Gastrocnemius medialis (tissue), 4 donors: ENCODE results near the gene VSTM2L. TPM values are rescaled to one million over a fixed set of nuclear protein-coding genes. Genes with fewer than 3 reads are reported as not detected.

Source experiments
- ATAC-seq, 2 donors: fragments of 150-250 bp; one replicate each; pipeline ENCODE4 v1.9.1; 2016
- DNase-seq, 2 donors: peaks; one replicate each; pipeline ENCODE4 v3.0.0-alpha.2; 2019
- H3K27ac ChIP-seq, 4 donors: fragments of 200-600 bp; sonication (generic); 1 replicate in 1 of 4; 2 replicates in 3 of 4; pipeline ENCODE4 v1.5.1; 2016 to 2018; ENCODE audit warnings: mild to moderate bottlenecking in 2 of 4, moderate library complexity in 1 of 4
- H3K27me3 ChIP-seq, 3 donors: fragments of 200-600 bp; sonication (generic) in 2 of 3; 1 replicate in 1 of 3; 2 replicates in 2 of 3; pipeline versions ENCODE4 v1.5.1 to v1.6.0; 2016 to 2019; ENCODE audit warnings: mild to moderate bottlenecking in 1 of 3, moderate library complexity in 1 of 3
- H3K36me3 ChIP-seq, 2 donors: fragments of 200-600 bp; sonication (generic) in 1 of 2; one replicate each; pipeline ENCODE4 v1.5.1; 2017 to 2018
- H3K4me1 ChIP-seq, 2 donors: fragments of 200-600 bp; sonication (generic) in 1 of 2; one replicate each; pipeline ENCODE4 v1.5.1; 2016 to 2017; ENCODE audit warnings: mild to moderate bottlenecking in 2 of 2
- H3K4me3 ChIP-seq, 4 donors: fragments of 200-600 bp; sonication (generic) in 3 of 4; 1 replicate in 1 of 4; 2 replicates in 3 of 4; pipeline ENCODE4 v1.5.1; 2016 to 2019; ENCODE audit warnings: mild to moderate bottlenecking in 2 of 4
- H3K9me3 ChIP-seq, 3 donors: fragments of 200-600 bp; sonication (generic) in 2 of 3; 1 replicate in 1 of 3; 2 replicates in 2 of 3; pipeline ENCODE4 v1.5.1; 2016 to 2019
- CTCF ChIP-seq, 5 experiments: fragments of 450-650 bp in 3 of 5; fragments of 200-600 bp in 2 of 5; sonication (generic) in 2 of 5; IDR thresholded peaks in 4 of 5; conservative IDR thresholded peaks in 1 of 5; 1 replicate in 4 of 5; 2 replicates in 1 of 5; pipeline ENCODE4 v1.5.1; 2016 to 2019; ENCODE audit warnings: antibody characterized with exemption in 5 of 5, mild to moderate bottlenecking in 3 of 5, moderate library complexity in 3 of 5
- POLR2A ChIP-seq, 2 donors: fragments of 450-650 bp; IDR thresholded peaks; one replicate each; pipeline ENCODE4 v1.6.1; 2017; ENCODE audit warnings: antibody characterized with exemption in 2 of 2, mild to moderate bottlenecking in 2 of 2, moderate library complexity in 2 of 2
- in situ Hi-C, 4 donors: fragments of 200-750 bp; cut with MboI; loops; one replicate each; pipeline versions ENCODE4 v1.15.0 to v1.8.0; 2017; ENCODE audit warnings: low sequenced_read_pairs in 4 of 4
- intact Hi-C: fragments of 100-400 bp; cut with DNase I; formaldehyde crosslinking; loops from one replicate; pipeline ENCODE4 v1.15.1; 2023; ENCODE audit warnings: low total_unique reads
- total RNA-seq, 4 donors: library from RNA; depleted of rRNA; stranded (reverse); fragments of >200 nt; gene quantifications; one replicate each; pipeline versions ENCODE4 v1.1.0 to v1.2.3, GENCODE V29; 2016

The VSTM2L gene
- total RNA-seq, 4 donors from 2014 or later: 1.6 to 2.6 (median 2.4) TPM; not detected in 1

DNA sequence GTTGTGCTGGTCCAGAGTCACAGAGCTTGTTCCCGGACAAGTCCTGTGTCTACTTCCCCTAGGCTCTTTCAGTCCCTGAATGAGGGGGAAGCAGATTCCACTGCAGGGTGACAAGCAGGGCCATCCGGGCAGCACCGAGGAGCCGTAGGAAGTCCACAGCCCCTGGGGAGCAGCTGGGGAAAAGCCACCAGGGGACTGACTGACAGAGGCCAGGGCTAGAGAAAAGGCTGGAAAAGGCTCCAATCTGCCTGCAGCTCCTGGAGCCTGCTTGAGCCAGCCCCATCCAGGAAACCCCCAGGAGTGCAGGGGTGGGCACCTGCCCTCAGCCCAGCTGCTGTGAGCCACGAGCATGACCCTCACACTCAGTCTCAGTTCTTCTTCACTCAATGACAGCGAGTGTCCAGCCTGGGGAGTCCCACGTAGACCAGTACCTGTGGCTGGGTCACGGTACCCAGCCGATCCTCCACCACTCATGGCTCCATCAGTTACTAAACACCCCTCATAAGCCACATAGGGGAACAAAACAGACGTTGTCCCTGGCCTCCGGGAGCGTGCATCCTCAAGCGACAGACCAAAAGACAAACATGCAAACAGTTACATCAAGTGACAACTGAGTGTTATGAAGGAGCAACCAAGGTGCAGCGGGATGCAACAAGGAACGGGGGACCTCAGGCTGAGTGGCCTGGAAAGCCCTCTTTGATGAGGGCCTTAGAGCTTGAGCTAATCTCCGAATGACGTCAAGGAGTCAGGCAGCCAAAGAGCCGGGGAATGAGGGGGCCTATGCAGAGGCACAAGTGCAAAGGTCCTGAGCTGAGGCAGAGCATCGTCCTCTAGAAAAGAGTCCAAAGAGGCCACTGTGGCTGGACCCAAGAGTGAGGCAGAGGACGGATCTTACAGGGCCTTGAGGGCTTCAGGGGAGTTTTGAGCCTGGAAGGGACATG lies 24.8 kb upstream of the VSTM2L start:
- ATAC-seq (no peak), DNase-seq (no peak)
- intact Hi-C loops (no loop called here), in situ Hi-C loops (no loop called here)
- H3K4me1 ChIP-seq: no peaks in the 10 kb centered on the region
- H3K9me3 ChIP-seq: no peaks in the 10 kb centered on the region
- no peak overlapping the region for H3K27ac ChIP-seq
- no peak overlapping the region for H3K4me3 ChIP-seq
- TF ChIP-seq POLR2A (IDR thresholded peaks at IDR 0.05) (no peak), CTCF (IDR thresholded peaks at IDR 0.05 in 4 of 5, conservative IDR thresholded peaks at IDR 0.05 in 1 of 5) (no peak)
- H3K27me3 ChIP-seq: peaks cover 0 to 8% (median 0%) of the 10 kb centered on the region in 3 donors
- H3K36me3 ChIP-seq: peaks cover 0 to 10% of the 10 kb centered on the region in 2 donors

DNA sequence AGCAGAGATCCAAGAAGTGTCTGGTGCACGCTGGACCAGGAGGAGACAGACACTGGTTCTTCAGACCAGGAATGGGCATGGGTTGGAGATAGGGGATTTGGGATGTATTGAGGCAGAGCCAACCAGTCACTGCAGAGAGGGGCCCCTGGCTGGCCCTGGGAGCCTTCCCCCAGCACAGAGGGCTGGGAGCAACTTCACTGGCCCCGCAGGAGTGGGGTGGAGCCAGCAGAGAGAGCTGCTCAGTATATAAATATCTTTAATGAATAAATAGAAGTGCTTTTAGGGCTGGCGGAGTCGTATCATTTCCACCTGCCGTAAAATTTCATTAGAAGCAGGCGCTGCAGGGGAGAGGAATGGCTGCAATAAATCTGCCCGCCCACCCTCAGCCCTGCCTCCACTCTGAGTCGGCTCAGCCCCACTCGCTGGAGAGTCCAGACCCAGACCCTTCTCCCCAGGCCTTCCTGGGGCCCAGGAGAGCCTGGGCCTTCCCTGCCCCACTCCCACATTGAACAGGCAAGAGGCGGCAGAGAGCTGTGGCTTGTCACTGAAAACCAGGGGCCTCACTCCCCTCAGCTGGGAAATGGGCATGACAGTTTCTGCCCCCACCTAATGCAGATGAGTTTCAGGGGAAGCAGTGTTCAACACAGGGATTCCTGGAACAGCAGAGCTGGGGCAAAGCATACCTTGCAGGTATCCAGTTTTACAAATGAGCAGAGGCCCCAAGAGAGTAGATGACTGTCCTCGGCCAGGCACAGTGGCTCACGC lies 23.9 kb upstream of the VSTM2L start:
- Histone ChIP-seq H3K27ac (no peak overlapping the region), H3K4me3 (no peak overlapping the region), H3K27me3 (peaks cover 0 to 17% (median 0%) of the 10 kb centered on the region in 3 donors), H3K9me3 (no peaks in the 10 kb centered on the region), H3K36me3 (peaks cover 0 to 4% of the 10 kb centered on the region in 2 donors), H3K4me1 (no peaks in the 10 kb centered on the region)
- ATAC-seq (no peak), DNase-seq (no peak)
- intact Hi-C loops (no loop called here), in situ Hi-C loops (no loop called here)
- TF ChIP-seq CTCF (IDR thresholded peaks at IDR 0.05 in 4 of 5, conservative IDR thresholded peaks at IDR 0.05 in 1 of 5) (no peak), POLR2A (IDR thresholded peaks at IDR 0.05) (no peak)

GRCh38 chr20:37879843-37880242 lies 23.1 kb upstream of the VSTM2L start:
- no peak overlapping the region for H3K27ac ChIP-seq
- H3K36me3 ChIP-seq: no peaks in the 10 kb centered on the region
- in situ Hi-C loops: no loop called here
- no peaks in the 10 kb centered on the region for H3K4me1 ChIP-seq
- DNase-seq (no peak), ATAC-seq (no peak)
- intact Hi-C loops: no loop called here
- TF ChIP-seq CTCF (IDR thresholded peaks at IDR 0.05 in 4 of 5, conservative IDR thresholded peaks at IDR 0.05 in 1 of 5) (no peak), POLR2A (IDR thresholded peaks at IDR 0.05) (no peak)
- H3K4me3 ChIP-seq: no peak overlapping the region
- peaks cover 4 to 19% (median 4%) of the 10 kb centered on the region in 3 donors for H3K27me3 ChIP-seq
- H3K9me3 ChIP-seq: no peaks in the 10 kb centered on the region

- DNase-seq: peak; percentile 11 to 26
- H3K27me3 ChIP-seq: peaks cover 4 to 26% (median 5%) of the 10 kb centered on the region in 3 donors
- in situ Hi-C loops: no loop called here
- intact Hi-C loops: no loop called here
- peak in 1 of 2 donors; percentile 43 for ATAC-seq
- no peaks in the 10 kb centered on the region for H3K36me3 ChIP-seq
- H3K4me1 ChIP-seq: no peaks in the 10 kb centered on the region
- TF ChIP-seq POLR2A (IDR thresholded peaks at IDR 0.05) (no peak), CTCF (IDR thresholded peaks at IDR 0.05 in 4 of 5, conservative IDR thresholded peaks at IDR 0.05 in 1 of 5) (no peak)
- H3K4me3 ChIP-seq: no peak overlapping the region
- no peak overlapping the region for H3K27ac ChIP-seq
- H3K9me3 ChIP-seq: no peaks in the 10 kb centered on the region
These were observed 22.0 kb upstream of the VSTM2L start for GRCh38 chr20:37880726-37881591.
